MM.1S (cell line): ENCODE measurements around the gene EXOC4.

ENCODE experiments used
- EZH2phosphoT487 ChIP-seq: fragments of 300-600 bp; sonication (generic); IDR thresholded peaks from 2 replicates; pipeline ENCODE4 v1.6.1; 2018; ENCODE audit warnings: antibody characterized with exemption, low read length
- TF ChIP-seq, protein P1 (sequence below): fragments of 300-600 bp; sonication (generic); IDR thresholded peaks from 2 replicates; pipeline ENCODE4 v1.5.1; 2016; ENCODE audit warnings: antibody characterized with exemption, low read length, mixed read lengths

DNA sequence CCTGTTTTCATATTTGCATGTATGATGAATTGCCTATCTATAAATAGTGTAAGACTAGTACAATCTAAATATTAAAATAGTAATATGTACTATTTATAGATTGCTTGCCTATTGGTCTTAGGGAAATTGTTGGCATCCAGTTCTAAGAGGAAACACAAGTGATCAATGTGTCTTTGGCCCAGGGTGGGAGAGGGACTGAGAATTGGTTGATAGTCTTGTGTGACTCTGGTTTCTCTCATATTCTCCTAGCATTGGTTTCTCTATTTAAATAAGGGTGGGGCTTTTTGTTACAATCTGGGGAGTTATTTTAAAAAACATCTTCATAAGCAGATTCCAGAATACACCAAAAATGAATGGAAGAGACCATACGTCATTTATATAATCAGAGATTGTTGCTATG is 250.1 kb downstream of the EXOC4 start:
- TF ChIP-seq, protein P1, sequence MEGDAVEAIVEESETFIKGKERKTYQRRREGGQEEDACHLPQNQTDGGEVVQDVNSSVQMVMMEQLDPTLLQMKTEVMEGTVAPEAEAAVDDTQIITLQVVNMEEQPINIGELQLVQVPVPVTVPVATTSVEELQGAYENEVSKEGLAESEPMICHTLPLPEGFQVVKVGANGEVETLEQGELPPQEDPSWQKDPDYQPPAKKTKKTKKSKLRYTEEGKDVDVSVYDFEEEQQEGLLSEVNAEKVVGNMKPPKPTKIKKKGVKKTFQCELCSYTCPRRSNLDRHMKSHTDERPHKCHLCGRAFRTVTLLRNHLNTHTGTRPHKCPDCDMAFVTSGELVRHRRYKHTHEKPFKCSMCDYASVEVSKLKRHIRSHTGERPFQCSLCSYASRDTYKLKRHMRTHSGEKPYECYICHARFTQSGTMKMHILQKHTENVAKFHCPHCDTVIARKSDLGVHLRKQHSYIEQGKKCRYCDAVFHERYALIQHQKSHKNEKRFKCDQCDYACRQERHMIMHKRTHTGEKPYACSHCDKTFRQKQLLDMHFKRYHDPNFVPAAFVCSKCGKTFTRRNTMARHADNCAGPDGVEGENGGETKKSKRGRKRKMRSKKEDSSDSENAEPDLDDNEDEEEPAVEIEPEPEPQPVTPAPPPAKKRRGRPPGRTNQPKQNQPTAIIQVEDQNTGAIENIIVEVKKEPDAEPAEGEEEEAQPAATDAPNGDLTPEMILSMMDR = no peak
- no peak for TF ChIP-seq EZH2phosphoT487
